Esophagus squamous epithelium (tissue), 5 donors: Measurements from ENCODE around the gene KCNH1. TPM values are rescaled to one million over a fixed set of nuclear protein-coding genes. Genes with fewer than 3 reads are reported as not detected.

Experiments used
- DNase-seq: peaks from one replicate; lab custom pipeline; 2025; lab: John Stamatoyannopoulos, UW
- H3K27ac ChIP-seq, 4 donors: fragments of 200-600 bp; sonication (generic); one replicate each; pipeline ENCODE4 v1.5.1; 2016 to 2019; ENCODE audit warnings: mild to moderate bottlenecking in 1 of 4
- H3K27me3 ChIP-seq, 4 donors: fragments of 200-600 bp; sonication (generic); 1 replicate in 3 of 4; 2 replicates in 1 of 4; pipeline versions ENCODE4 v1.5.1 to v1.6.0; 2017 to 2021; ENCODE audit warnings: antibody characterized with exemption in 1 of 4
- H3K36me3 ChIP-seq, 3 donors: fragments of 200-600 bp; sonication (generic); one replicate each; pipeline ENCODE4 v1.5.1; 2016 to 2019
- H3K4me1 ChIP-seq, 3 donors: fragments of 200-600 bp; sonication (generic); one replicate each; pipeline ENCODE4 v1.5.1; 2017 to 2019
- H3K4me3 ChIP-seq, 4 donors: fragments of 200-600 bp; sonication (generic); 1 replicate in 3 of 4; 2 replicates in 1 of 4; pipeline ENCODE4 v1.5.1; 2016 to 2019; ENCODE audit warnings: mild to moderate bottlenecking in 2 of 4, moderate library complexity in 1 of 4
- H3K9me3 ChIP-seq, 3 donors: fragments of 200-600 bp; sonication (generic); one replicate each; pipeline ENCODE4 v1.5.1; 2016 to 2019
- CTCF ChIP-seq, 6 experiments: fragments of 450-650 bp in 4 of 6; fragments of 200-600 bp in 2 of 6; sonication (generic) in 2 of 6; IDR thresholded peaks; one replicate each; pipeline ENCODE4 v1.5.1; 2016 to 2019; ENCODE audit warnings: antibody characterized with exemption in 6 of 6, mild to moderate bottlenecking in 4 of 6, moderate library complexity in 4 of 6
- POLR2A ChIP-seq, 4 donors: fragments of 450-650 bp; IDR thresholded peaks; one replicate each; pipeline ENCODE4 v1.6.1; 2017; ENCODE audit warnings: antibody characterized with exemption in 4 of 4, mild to moderate bottlenecking in 4 of 4, moderate library complexity in 3 of 4
- WGBS, 2 donors: methylation state at CpG; one replicate each; pipeline ENCODE4 v1.1.5; 2018; 5-methylcytosine and 5-hydroxymethylcytosine counted together
- intact Hi-C: fragments of 100-400 bp; cut with DNase I; formaldehyde crosslinking; loops from one replicate; pipeline ENCODE4 v1.15.0; 2022
- total RNA-seq, 4 donors: library from RNA; depleted of rRNA; stranded (reverse); fragments of >200 nt; gene quantifications; one replicate each; pipeline ENCODE4 v1.1.0, GENCODE V29; 2016
- donor health status: DM: yes; HTN: yes; CAD: no.

The KCNH1 gene
- total RNA-seq, 4 donors from 2014 or later, result 0.57 to 1.0 (median 0.83) TPM; not detected in 1

GRCh38 chr1:210786546-210786945 is 347.4 kb downstream of the KCNH1 start:
- WGBS, 2 donors, result 63 to 83% methylated on average over 1 of the region's 1 CpG
- no peak overlapping the region for H3K27ac ChIP-seq
- H3K9me3 ChIP-seq, result no peaks in the 10 kb centered on the region
- intact Hi-C loops, result no loop called here
- no peaks in the 10 kb centered on the region for H3K27me3 ChIP-seq
- no peak overlapping the region for H3K4me3 ChIP-seq
- H3K36me3 ChIP-seq, result no peaks in the 10 kb centered on the region
- no peaks in the 10 kb centered on the region for H3K4me1 ChIP-seq
- TF ChIP-seq POLR2A (IDR thresholded peaks at IDR 0.05) (no peak), CTCF (IDR thresholded peaks at IDR 0.05) (no peak)
- DNase-seq, result no peak

- Histone ChIP-seq H3K27me3 (no peaks in the 10 kb centered on the region), H3K4me3 (no peak overlapping the region), H3K27ac (no peak overlapping the region), H3K9me3 (no peaks in the 10 kb centered on the region), H3K36me3 (no peaks in the 10 kb centered on the region), H3K4me1 (no peaks in the 10 kb centered on the region)
- WGBS, 2 donors, result 86 to 88% methylated on average over 1 of the region's 1 CpG
- no peak for TF ChIP-seq POLR2A (IDR thresholded peaks at IDR 0.05)
- no peak for TF ChIP-seq CTCF (IDR thresholded peaks at IDR 0.05)
- no peak for DNase-seq
- intact Hi-C loops, result no loop called here
Observed at GRCh38 chr1:210783925-210784324, 350.0 kb downstream of the KCNH1 start.

GRCh38 chr1:210781652-210782051 is 352.3 kb downstream of the KCNH1 start:
- DNase-seq, result no peak
- Histone ChIP-seq H3K9me3 (no peaks in the 10 kb centered on the region), H3K27me3 (no peaks in the 10 kb centered on the region), H3K4me1 (no peaks in the 10 kb centered on the region), H3K36me3 (no peaks in the 10 kb centered on the region), H3K27ac (no peak overlapping the region), H3K4me3 (no peak overlapping the region)
- WGBS, 2 donors, result 57 to 76% methylated on average over 5 of the region's 5 CpGs
- TF ChIP-seq CTCF (IDR thresholded peaks at IDR 0.05), result no peak
- TF ChIP-seq POLR2A (IDR thresholded peaks at IDR 0.05), result no peak
- intact Hi-C loops, result no loop called here

- Histone ChIP-seq H3K4me3 (no peak overlapping the region), H3K27me3 (no peaks in the 10 kb centered on the region), H3K4me1 (no peaks in the 10 kb centered on the region), H3K36me3 (no peaks in the 10 kb centered on the region), H3K27ac (no peak overlapping the region), H3K9me3 (no peaks in the 10 kb centered on the region)
- no peak for TF ChIP-seq CTCF (IDR thresholded peaks at IDR 0.05)
- TF ChIP-seq POLR2A (IDR thresholded peaks at IDR 0.05), result no peak
- 33 to 43% methylated on average over 3 of the region's 3 CpGs for WGBS, 2 donors
- intact Hi-C loops, result no loop called here
- no peak for DNase-seq
Observed at GRCh38 chr1:210779269-210779668, 354.7 kb downstream of the KCNH1 start.

GRCh38 chr1:210777914-210778313 is 356.0 kb downstream of the KCNH1 start:
- intact Hi-C loops, result no loop called here

More at GRCh38 chr1:210777914-210778313, 356.0 kb downstream of the KCNH1 start:
- no peaks in the 10 kb centered on the region for H3K9me3 ChIP-seq
- no peak for DNase-seq
- TF ChIP-seq POLR2A (IDR thresholded peaks at IDR 0.05), result no peak
- no peak for TF ChIP-seq CTCF (IDR thresholded peaks at IDR 0.05)
- H3K4me3 ChIP-seq, result no peak overlapping the region
- no peaks in the 10 kb centered on the region for H3K4me1 ChIP-seq
- H3K27ac ChIP-seq, result no peak overlapping the region
- WGBS, 2 donors, result 83 to 87% methylated on average over 2 of the region's 2 CpGs
- H3K27me3 ChIP-seq, result no peaks in the 10 kb centered on the region
- H3K36me3 ChIP-seq, result no peaks in the 10 kb centered on the region
